ENCODE results near the gene SCGB1A1.

- TF ChIP-seq CTCF (IDR thresholded peaks at IDR 0.05) (no peak), POLR2A (IDR thresholded peaks at IDR 0.05) (no peak)
Observed at GRCh38 chr11:62409831-62410230, 9.0 kb upstream of the SCGB1A1 start.
